Prostate gland (tissue), 2 donors: ENCODE results near the gene FLRT1. TPM values are rescaled to one million over a fixed set of nuclear protein-coding genes. Genes with fewer than 3 reads are reported as not detected.
"Not testable (repeated sequence)": the region's sequence is repeated elsewhere in the genome, so short reads cannot be mapped to it uniquely, and the experiment has no call there.

Source experiments
- DNase-seq: peaks from one replicate; pipeline ENCODE4 v3.0.0-alpha.2; 2019; ENCODE audit warnings: low spot score
- H3K27ac ChIP-seq, 2 donors: fragments of 200-600 bp; sonication (generic); 2 replicates each; pipeline ENCODE4 v1.5.1; 2017 to 2019
- H3K27me3 ChIP-seq: fragments of 200-600 bp; sonication (generic); replicated peaks from 2 replicates; pipeline ENCODE4 v1.5.1; 2019; ENCODE audit not compliant: insufficient read depth
- H3K36me3 ChIP-seq, 2 donors: fragments of 200-600 bp; sonication (generic); 1 replicate in 1 of 2; 2 replicates in 1 of 2; pipeline versions ENCODE4 v1.5.1 to v1.8.1; 2017 to 2019
- H3K4me1 ChIP-seq: fragments of 200-600 bp; sonication (generic); replicated peaks from 2 replicates; pipeline ENCODE4 v1.5.1; 2019
- H3K4me3 ChIP-seq, 2 donors: fragments of 200-600 bp; sonication (generic); 2 replicates each; pipeline ENCODE4 v1.5.1; 2017 to 2019
- H3K9me3 ChIP-seq: fragments of 200-600 bp; sonication (generic); 2 replicates; pipeline ENCODE4 v1.5.1; 2017
- POLR2A ChIP-seq: fragments of 450-650 bp; IDR thresholded peaks from one replicate; pipeline ENCODE4 v1.6.1; 2016; ENCODE audit warnings: antibody characterized with exemption, mild to moderate bottlenecking
- POLR2AphosphoS5 ChIP-seq: sonication (generic); formaldehyde crosslinking; IDR thresholded peaks from one replicate; pipeline ENCODE4 v1.6.1; 2017; ENCODE audit warnings: antibody characterized with exemption
- WGBS: methylation state at CpG from one replicate; pipeline ENCODE4 v1.1.5; 2018; 5-methylcytosine and 5-hydroxymethylcytosine counted together
- intact Hi-C: fragments of 100-400 bp; cut with DNase I; formaldehyde crosslinking; loops from one replicate; pipeline ENCODE4 v1.14.2; 2022
- total RNA-seq, 2 donors: library from RNA; depleted of rRNA; stranded (reverse); fragments of >200 nt; gene quantifications; one replicate each; pipeline ENCODE4 v1.1.0, GENCODE V29; 2016
- TF ChIP-seq, protein P1 (sequence below), 4 experiments: fragments of 200-600 bp in 2 of 4; fragments of 450-650 bp in 2 of 4; sonication (generic) in 2 of 4; IDR thresholded peaks; 1 replicate in 3 of 4; 2 replicates in 1 of 4; pipeline ENCODE4 v1.5.1; 2016 to 2019; ENCODE audit warnings: antibody characterized with exemption in 4 of 4, mild to moderate bottlenecking in 2 of 4, moderate library complexity in 2 of 4

Gene FLRT1
- total RNA-seq, 2 donors from 2014 or later, result 0.36 to 0.57 TPM

DNA sequence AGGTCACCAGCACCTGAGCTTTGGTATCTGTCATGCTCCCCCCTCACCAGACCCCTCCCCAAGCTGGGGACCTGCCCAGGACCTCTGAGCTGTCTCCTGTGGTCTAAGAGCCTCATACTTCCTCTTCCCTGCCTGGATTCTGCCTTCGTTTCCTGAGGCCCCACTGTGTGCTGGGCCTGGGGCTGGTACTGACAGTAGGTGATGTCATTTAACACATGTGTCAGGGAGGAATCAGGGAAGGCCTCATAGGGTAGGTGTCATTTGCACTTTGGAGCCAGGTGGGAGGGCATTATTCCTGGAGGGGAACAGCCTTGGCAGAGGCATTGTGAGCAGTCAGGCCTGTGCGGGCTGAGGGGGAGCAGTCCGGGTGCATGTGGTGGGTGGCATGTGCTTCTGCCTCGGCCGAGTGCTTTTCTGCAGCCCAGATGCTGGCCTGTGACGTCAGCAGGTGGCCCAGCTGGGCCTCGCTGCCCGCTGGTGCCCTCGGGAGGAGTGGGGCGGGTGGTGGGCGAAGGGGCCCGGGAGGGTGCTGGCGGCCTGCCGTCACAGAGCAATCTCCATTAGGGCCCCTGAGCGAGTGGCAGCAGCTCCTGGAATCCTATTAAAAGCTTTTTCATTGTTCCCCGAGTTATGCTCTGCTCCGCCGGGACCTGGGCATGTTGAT is 9.1 kb downstream of the FLRT1 start:
- TF ChIP-seq, protein P1, sequence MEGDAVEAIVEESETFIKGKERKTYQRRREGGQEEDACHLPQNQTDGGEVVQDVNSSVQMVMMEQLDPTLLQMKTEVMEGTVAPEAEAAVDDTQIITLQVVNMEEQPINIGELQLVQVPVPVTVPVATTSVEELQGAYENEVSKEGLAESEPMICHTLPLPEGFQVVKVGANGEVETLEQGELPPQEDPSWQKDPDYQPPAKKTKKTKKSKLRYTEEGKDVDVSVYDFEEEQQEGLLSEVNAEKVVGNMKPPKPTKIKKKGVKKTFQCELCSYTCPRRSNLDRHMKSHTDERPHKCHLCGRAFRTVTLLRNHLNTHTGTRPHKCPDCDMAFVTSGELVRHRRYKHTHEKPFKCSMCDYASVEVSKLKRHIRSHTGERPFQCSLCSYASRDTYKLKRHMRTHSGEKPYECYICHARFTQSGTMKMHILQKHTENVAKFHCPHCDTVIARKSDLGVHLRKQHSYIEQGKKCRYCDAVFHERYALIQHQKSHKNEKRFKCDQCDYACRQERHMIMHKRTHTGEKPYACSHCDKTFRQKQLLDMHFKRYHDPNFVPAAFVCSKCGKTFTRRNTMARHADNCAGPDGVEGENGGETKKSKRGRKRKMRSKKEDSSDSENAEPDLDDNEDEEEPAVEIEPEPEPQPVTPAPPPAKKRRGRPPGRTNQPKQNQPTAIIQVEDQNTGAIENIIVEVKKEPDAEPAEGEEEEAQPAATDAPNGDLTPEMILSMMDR (IDR thresholded peaks at IDR 0.05), result no peak
- TF ChIP-seq POLR2AphosphoS5 (no peak), POLR2A (no peak)
- H3K4me1 ChIP-seq, result no peaks in the 10 kb centered on the region
- no peak overlapping the region for H3K4me3 ChIP-seq
- no peaks in the 10 kb centered on the region for H3K9me3 ChIP-seq
- intact Hi-C loops, result no loop called here
- no peaks in the 10 kb centered on the region for H3K36me3 ChIP-seq
- H3K27ac ChIP-seq, result no peak overlapping the region
- no peaks in the 10 kb centered on the region for H3K27me3 ChIP-seq
- DNase-seq, result no peak
- 44% methylated on average over 6 of the region's 18 CpGs for WGBS

DNA sequence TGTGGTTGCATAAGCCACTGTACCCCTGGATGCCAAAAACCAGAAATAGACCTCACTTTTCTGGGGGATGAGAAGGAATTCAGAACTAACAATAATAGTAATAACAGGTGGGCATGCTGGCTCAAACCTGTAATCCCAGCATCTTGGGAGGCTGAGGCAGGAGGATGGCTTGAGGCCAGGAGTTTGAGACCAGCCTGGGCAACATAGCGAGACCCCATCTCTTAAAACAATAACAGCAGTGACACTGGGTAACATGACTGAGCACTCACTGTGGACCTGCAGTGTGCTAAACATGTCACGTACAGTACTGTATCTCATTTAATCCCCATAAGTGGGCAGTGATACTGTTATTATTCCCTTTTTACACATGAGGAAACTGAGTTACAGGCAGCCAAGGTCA is 10.0 kb downstream of the FLRT1 start:
- Histone ChIP-seq H3K36me3 (no peaks in the 10 kb centered on the region), H3K4me1 (no peaks in the 10 kb centered on the region), H3K27me3 (no peaks in the 10 kb centered on the region), H3K4me3 (no peak overlapping the region), H3K27ac (no peak overlapping the region), H3K9me3 (no peaks in the 10 kb centered on the region)
- TF ChIP-seq POLR2AphosphoS5, result no peak
- no peak for TF ChIP-seq POLR2A
- TF ChIP-seq, protein P1 (IDR thresholded peaks at IDR 0.05), result no peak
- no peak for DNase-seq
- intact Hi-C loops, result no loop called here
- WGBS, result 96% methylated on average over 2 of the region's 2 CpGs

DNA sequence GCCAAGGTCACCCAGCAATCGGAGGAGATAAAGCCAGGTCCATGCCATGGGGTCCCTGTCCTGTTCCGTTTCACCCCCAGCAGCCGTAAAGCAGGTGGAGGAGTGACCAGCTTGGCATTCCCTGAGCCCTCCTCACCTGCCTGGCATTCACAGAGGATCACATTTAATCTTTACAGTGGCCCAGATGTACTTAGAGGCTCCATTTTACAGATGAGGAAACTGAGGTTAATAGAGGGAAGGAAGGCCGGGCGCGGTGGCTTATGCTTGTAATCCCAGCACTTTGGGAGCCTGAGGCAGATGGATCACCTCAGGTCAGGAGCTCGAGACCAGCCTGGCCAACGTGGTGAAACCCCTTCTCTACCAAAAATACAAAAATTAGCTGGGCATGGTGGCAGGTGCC is 11.6 kb downstream of the FLRT1 start:
- intact Hi-C loops, DNase-seq, H3K27me3 ChIP-seq, H3K27ac ChIP-seq, H3K9me3 ChIP-seq, H3K4me1 ChIP-seq, H3K4me3 ChIP-seq, H3K36me3 ChIP-seq: not testable (repeated sequence)
- WGBS, result 96% methylated on average over 8 of the region's 8 CpGs

DNA sequence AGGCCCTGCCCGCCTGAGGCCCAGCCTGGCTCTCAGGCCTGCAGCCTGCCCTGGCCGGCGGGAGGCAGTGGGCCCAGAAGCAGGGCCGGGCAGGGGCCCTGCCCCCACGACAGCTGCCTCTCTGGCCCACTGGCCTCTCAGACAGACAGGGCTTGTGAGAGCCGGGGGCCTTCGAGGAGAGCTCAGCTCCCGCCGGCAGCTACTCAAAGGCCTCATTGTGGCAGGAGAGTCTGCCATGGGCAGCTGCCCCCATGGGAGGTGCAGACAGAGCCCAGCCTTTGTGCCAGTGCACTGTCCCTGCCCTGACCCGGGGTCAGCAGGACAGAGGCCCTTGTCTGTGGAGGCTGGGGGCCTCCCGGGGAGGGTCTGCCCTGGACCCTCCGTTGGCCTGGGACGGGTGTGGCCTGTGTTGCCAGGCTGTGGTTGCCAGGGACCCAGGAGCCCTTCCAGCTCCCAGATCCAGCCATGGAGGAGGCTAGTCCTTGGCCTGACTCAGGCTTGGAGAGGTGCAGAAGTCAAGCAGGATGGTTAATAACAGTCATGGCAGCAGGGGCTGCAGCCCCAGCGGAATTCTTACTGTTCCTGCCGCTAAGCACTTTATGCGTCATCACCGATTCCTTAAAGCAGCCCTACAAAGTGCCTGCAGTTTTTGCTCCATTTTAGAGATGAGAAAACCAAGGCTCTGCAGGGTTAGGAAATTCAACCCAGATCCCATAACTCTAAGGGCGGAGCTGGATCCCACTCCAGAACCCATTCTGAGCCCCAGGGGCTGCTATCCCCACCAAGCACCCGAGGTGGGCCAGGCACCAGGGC is 12.5 kb downstream of the FLRT1 start:
- no peaks in the 10 kb centered on the region for H3K4me1 ChIP-seq
- intact Hi-C loops, result no loop called here
- no peak for DNase-seq
- no peaks in the 10 kb centered on the region for H3K9me3 ChIP-seq
- no peak overlapping the region for H3K4me3 ChIP-seq
- TF ChIP-seq POLR2A (no peak), POLR2AphosphoS5 (no peak)
- TF ChIP-seq, protein P1 (IDR thresholded peaks at IDR 0.05), result no peak
- no peaks in the 10 kb centered on the region for H3K27me3 ChIP-seq
- no peaks in the 10 kb centered on the region for H3K36me3 ChIP-seq
- WGBS, result 90% methylated on average over 19 of the region's 19 CpGs
- H3K27ac ChIP-seq, result no peak overlapping the region

DNA sequence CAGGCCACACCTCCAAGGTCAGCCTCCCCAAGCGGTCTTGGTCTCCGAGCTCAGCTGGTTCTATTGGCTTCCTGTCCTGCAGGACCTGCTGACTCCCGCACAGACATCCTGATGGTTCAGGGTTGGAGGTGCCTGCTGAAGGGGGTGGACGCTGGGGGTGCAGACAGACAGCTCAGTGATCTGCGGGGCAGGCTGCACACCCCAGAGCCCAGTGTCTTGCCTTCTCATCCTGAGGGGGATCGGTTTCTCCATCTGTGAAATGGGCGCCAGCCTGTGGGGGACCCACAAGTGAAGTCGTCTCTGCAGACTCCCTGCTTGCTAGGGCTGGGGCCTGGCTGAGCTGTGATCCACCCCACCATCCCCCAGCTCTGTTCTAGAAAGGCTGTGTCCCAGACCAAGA is 13.8 kb downstream of the FLRT1 start:
- H3K4me3 ChIP-seq, result no peak overlapping the region
- no peaks in the 10 kb centered on the region for H3K27me3 ChIP-seq
- no peaks in the 10 kb centered on the region for H3K4me1 ChIP-seq
- H3K36me3 ChIP-seq, result no peaks in the 10 kb centered on the region
- H3K27ac ChIP-seq, result no peak overlapping the region
- intact Hi-C loops, result no loop called here
- H3K9me3 ChIP-seq, result no peaks in the 10 kb centered on the region
- TF ChIP-seq POLR2A, result no peak
- no peak for TF ChIP-seq POLR2AphosphoS5
- WGBS, result 96% methylated on average over 8 of the region's 8 CpGs
- DNase-seq, result no peak

DNA sequence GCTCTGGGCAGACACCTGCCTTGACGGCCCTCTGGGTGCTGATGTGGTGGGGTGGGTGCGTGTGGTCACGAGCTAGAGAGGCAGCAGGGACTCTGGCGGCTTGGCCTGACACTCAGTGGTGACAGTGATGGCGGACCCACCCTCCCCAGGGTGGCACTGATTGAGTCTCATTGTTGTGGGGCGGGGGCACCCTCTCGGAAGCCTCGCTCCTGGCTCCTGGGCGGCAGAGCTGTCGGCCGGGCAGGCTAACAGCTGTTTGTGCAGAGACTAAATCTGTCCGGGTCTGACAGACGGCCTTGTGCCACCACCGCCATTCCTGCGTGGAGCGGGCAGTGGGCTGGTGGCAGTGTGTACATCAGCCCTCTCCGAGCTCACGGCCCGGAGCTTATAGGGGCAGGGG is 15.6 kb downstream of the FLRT1 start:
- H3K27me3 ChIP-seq, result no peaks in the 10 kb centered on the region
- no peaks in the 10 kb centered on the region for H3K4me1 ChIP-seq
- H3K9me3 ChIP-seq, result no peaks in the 10 kb centered on the region
- no peaks in the 10 kb centered on the region for H3K36me3 ChIP-seq
- intact Hi-C loops, result no loop called here
- no peak for DNase-seq
- TF ChIP-seq, protein P1 (IDR thresholded peaks at IDR 0.05), result no peak
- TF ChIP-seq POLR2A, result no peak
- no peak for TF ChIP-seq POLR2AphosphoS5
- 95% methylated on average over 17 of the region's 19 CpGs for WGBS
- no peak overlapping the region for H3K27ac ChIP-seq
- H3K4me3 ChIP-seq, result no peak overlapping the region
